COLO668 (cell line): ENCODE measurements around the gene EBLN2.

Source experiments
- DNase-seq: peaks from one replicate; lab custom pipeline; 2025; ENCODE audit not compliant: unreplicated experiment; lab: John Stamatoyannopoulos, UW

The EBLN2 gene

GRCh38 chr3:73101881-73102280 is 40.4 kb downstream of the EBLN2 start:
- DNase-seq = no peak

GRCh38 chr3:73107215-73107614 is 45.8 kb downstream of the EBLN2 start:
- no peak for DNase-seq

GRCh38 chr3:73107676-73108187 is 46.3 kb downstream of the EBLN2 start:
- no peak for DNase-seq

GRCh38 chr3:73108750-73109149 is 47.3 kb downstream of the EBLN2 start:
- DNase-seq = no peak

GRCh38 chr3:73110530-73110929 is 49.1 kb downstream of the EBLN2 start:
- DNase-seq = no peak
